ENCODE data around the gene DDX31. TPM values are rescaled to one million over a fixed set of nuclear protein-coding genes. Genes with fewer than 3 reads are reported as not detected.

DDX31 gene
- total RNA-seq, 1 experiment from 2014 or later = 25.8 TPM

DNA sequence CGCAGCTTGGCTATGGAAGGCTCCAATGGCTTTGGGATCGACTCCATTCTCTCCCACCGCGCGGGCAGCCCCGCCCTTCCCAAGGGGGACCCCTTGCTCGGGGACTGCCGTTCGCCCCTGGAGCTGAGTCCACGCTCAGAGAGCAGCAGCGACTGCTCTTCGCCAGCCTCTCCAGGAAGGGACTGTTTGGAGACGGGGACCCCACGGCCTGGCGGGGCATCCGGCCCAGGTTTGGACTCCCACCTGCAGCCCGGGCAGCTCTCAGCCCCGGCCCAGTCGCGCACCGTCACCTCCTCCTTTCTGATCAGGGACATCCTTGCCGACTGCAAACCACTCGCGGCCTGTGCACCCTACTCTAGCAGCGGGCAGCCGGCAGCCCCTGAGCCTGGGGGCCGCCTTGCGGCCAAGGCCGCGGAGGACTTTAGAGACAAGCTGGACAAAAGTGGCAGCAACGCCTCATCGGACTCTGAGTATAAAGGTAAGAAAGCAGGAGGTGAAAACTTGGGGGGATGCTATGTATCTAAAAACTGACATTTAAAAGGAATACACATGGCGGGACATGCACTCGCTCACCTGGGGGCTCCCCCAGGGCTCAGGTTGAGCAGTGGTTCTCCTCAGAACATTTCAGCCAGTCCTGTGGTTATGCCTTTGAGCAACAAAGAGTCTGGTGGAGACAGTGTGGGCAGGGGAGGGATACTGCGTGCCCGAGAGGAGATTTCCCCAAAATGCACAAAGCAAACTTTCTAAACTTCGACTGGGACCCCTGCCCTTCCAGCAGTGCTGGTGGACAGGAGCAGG is 86.8 kb downstream of the DDX31 start:
- H3K9me2 ChIP-seq (ENCODE audit: insufficient read depth) = no peaks in the 10 kb centered on the region
- ATAC-seq = no peak
- H4K20me1 ChIP-seq (ENCODE audit: insufficient read depth) = no peaks in the 10 kb centered on the region
- no peak overlapping the region for H3K9ac ChIP-seq (ENCODE audit: low read length)
- DNase-seq (ENCODE audit: low read depth, low spot score) = no peak
- TF ChIP-seq YY1 (IDR thresholded peaks at IDR 0.05; ENCODE audit: extremely low read depth, insufficient replicate concordance, low read depth, low read length) = no peak
- no peak for TF ChIP-seq EGR1 (IDR thresholded peaks at IDR 0.05; ENCODE audit: low read depth)
- TF ChIP-seq, protein P1, sequence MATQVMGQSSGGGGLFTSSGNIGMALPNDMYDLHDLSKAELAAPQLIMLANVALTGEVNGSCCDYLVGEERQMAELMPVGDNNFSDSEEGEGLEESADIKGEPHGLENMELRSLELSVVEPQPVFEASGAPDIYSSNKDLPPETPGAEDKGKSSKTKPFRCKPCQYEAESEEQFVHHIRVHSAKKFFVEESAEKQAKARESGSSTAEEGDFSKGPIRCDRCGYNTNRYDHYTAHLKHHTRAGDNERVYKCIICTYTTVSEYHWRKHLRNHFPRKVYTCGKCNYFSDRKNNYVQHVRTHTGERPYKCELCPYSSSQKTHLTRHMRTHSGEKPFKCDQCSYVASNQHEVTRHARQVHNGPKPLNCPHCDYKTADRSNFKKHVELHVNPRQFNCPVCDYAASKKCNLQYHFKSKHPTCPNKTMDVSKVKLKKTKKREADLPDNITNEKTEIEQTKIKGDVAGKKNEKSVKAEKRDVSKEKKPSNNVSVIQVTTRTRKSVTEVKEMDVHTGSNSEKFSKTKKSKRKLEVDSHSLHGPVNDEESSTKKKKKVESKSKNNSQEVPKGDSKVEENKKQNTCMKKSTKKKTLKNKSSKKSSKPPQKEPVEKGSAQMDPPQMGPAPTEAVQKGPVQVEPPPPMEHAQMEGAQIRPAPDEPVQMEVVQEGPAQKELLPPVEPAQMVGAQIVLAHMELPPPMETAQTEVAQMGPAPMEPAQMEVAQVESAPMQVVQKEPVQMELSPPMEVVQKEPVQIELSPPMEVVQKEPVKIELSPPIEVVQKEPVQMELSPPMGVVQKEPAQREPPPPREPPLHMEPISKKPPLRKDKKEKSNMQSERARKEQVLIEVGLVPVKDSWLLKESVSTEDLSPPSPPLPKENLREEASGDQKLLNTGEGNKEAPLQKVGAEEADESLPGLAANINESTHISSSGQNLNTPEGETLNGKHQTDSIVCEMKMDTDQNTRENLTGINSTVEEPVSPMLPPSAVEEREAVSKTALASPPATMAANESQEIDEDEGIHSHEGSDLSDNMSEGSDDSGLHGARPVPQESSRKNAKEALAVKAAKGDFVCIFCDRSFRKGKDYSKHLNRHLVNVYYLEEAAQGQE (IDR thresholded peaks at IDR 0.05; ENCODE audit: low read depth) = no peak
- no peak overlapping the region for H3K4me3 ChIP-seq (replicated peaks in 1 of 2; ENCODE audit: low read depth in 1 of 2, low read length in 2 of 2)
- H3K4me1 ChIP-seq (ENCODE audit: control insufficient read depth in 1 of 2, insufficient read depth in 2 of 2, low read length in 2 of 2) = peaks cover 0 to 9% of the 10 kb centered on the region in 2 experiments; a peak in 2 of 4 replicates
- no peak overlapping the region for H2AFZ ChIP-seq (ENCODE audit: low read depth, low read length, poor library complexity, severe bottlenecking)
- no peaks in the 10 kb centered on the region for H3K79me2 ChIP-seq (ENCODE audit: insufficient read depth, low read length)
- no peak overlapping the region for H3K27ac ChIP-seq (ENCODE audit: low read depth, low read length)
- peaks cover 4% of the 10 kb centered on the region for H3K27me3 ChIP-seq (ENCODE audit: insufficient read depth, low read length)
- ChIA-PET RAD21 (ENCODE audit: low non-redundant PET in 1 of 2, low total read pairs in 2 of 2, uncharacterized antibody in 2 of 2, unreplicated experiment in 2 of 2) (no interaction called here), CTCF (no interaction called here), POLR2A (no interaction called here)
- no peaks in the 10 kb centered on the region for H3K9me3 ChIP-seq (ENCODE audit: control insufficient read depth in 1 of 2, insufficient read depth in 1 of 2, low read depth in 1 of 2, low read length in 2 of 2)
- no TSS peak for BruUV-seq (replicated peaks)
- H3K36me3 ChIP-seq (ENCODE audit: control insufficient read depth in 1 of 2, insufficient read depth in 2 of 2, low read length in 2 of 2) = no peaks in the 10 kb centered on the region
- H3K4me2 ChIP-seq (ENCODE audit: low read length) = no peak overlapping the region
- intact Hi-C loops (cut with micrococcal nuclease) = no loop called here

DNA sequence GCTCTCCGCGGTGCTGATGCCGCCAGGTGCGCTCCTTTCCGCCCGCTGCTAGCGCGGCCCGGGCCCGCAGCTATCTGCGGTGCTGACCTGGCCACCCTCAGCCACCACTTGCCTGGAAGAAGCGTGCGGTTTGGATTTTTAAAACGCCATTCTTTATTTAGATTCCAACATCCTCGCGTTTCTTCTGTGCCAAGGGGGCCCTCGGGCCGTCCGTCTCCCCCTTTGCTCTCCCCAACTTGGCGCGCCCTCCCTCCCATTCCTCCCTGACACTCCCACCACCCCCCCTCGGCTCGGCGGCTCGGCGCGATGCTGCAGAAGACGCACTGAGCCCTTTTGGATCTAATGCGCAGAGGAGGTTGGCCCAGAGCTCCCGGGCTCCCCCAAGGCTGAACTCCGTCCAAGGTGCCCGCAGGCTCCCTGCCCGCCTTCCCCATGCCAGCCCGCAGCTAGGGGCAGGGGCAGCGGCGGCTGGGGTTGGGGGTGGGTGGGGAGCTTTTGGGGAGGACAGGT is 87.5 kb downstream of the DDX31 start, which contains the start of gene BARHL1:
Gene BARHL1 (plus strand): TSS at position 331 of the 510 bp plus-strand sequence. CDS start 192 bp downstream, outside the sequence.
- Histone ChIP-seq H2AFZ (ENCODE audit: low read depth, low read length, poor library complexity, severe bottlenecking) (no peak within 1 kb of the TSS), H3K79me2 (ENCODE audit: insufficient read depth, low read length) (no peaks in the 10 kb centered on the region), H4K20me1 (ENCODE audit: insufficient read depth) (no peaks in the 10 kb centered on the region), H3K9me2 (ENCODE audit: insufficient read depth) (no peaks in the 10 kb centered on the region), H3K4me2 (ENCODE audit: low read length) (no peak within 1 kb of the TSS), H3K27ac (ENCODE audit: low read depth, low read length) (no peak within 1 kb of the TSS), H3K4me3 (replicated peaks in 1 of 2; ENCODE audit: low read depth in 1 of 2, low read length in 2 of 2) (no peak within 1 kb of the TSS), H3K36me3 (ENCODE audit: control insufficient read depth in 1 of 2, insufficient read depth in 2 of 2, low read length in 2 of 2) (no peaks in the 10 kb centered on the region), H3K9me3 (ENCODE audit: control insufficient read depth in 1 of 2, insufficient read depth in 1 of 2, low read depth in 1 of 2, low read length in 2 of 2) (no peaks in the 10 kb centered on the region), H3K9ac (ENCODE audit: low read length) (no peak within 1 kb of the TSS), H3K27me3 (ENCODE audit: insufficient read depth, low read length) (peaks cover 10% of the 10 kb centered on the region), H3K4me1 (ENCODE audit: control insufficient read depth in 1 of 2, insufficient read depth in 2 of 2, low read length in 2 of 2) (peaks cover 0 to 9% of the 10 kb centered on the region in 2 experiments; a peak in 2 of 4 replicates)
- ChIA-PET RAD21 (ENCODE audit: low non-redundant PET in 1 of 2, low total read pairs in 2 of 2, uncharacterized antibody in 2 of 2, unreplicated experiment in 2 of 2) (no interaction called here), POLR2A (no interaction called here), CTCF (no interaction called here)
- no TSS peak for BruUV-seq (replicated peaks)
- intact Hi-C loops (cut with micrococcal nuclease) = no loop called here
- ATAC-seq (no peak), DNase-seq (ENCODE audit: low read depth, low spot score) (no peak)
- TF ChIP-seq, protein P2, sequence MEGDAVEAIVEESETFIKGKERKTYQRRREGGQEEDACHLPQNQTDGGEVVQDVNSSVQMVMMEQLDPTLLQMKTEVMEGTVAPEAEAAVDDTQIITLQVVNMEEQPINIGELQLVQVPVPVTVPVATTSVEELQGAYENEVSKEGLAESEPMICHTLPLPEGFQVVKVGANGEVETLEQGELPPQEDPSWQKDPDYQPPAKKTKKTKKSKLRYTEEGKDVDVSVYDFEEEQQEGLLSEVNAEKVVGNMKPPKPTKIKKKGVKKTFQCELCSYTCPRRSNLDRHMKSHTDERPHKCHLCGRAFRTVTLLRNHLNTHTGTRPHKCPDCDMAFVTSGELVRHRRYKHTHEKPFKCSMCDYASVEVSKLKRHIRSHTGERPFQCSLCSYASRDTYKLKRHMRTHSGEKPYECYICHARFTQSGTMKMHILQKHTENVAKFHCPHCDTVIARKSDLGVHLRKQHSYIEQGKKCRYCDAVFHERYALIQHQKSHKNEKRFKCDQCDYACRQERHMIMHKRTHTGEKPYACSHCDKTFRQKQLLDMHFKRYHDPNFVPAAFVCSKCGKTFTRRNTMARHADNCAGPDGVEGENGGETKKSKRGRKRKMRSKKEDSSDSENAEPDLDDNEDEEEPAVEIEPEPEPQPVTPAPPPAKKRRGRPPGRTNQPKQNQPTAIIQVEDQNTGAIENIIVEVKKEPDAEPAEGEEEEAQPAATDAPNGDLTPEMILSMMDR (IDR thresholded peaks at IDR 0.05 in 2 of 3, conservative IDR thresholded peaks at IDR 0.05 in 1 of 3; ENCODE audit: borderline replicate concordance in 1 of 3, insufficient read depth in 1 of 3, low read depth in 2 of 3, low read length in 2 of 3) = no peak
- no peak for TF ChIP-seq JUND (IDR thresholded peaks at IDR 0.05)
- TF ChIP-seq FOSL1 (IDR thresholded peaks at IDR 0.05; ENCODE audit: low read depth) = no peak
- TF ChIP-seq YY1 (IDR thresholded peaks at IDR 0.05; ENCODE audit: extremely low read depth, insufficient replicate concordance, low read depth, low read length) = no peak
- no peak for TF ChIP-seq POLR2AphosphoS5 (IDR thresholded peaks at IDR 0.05; ENCODE audit: low read depth, low read length)
- TF ChIP-seq, protein P3, sequence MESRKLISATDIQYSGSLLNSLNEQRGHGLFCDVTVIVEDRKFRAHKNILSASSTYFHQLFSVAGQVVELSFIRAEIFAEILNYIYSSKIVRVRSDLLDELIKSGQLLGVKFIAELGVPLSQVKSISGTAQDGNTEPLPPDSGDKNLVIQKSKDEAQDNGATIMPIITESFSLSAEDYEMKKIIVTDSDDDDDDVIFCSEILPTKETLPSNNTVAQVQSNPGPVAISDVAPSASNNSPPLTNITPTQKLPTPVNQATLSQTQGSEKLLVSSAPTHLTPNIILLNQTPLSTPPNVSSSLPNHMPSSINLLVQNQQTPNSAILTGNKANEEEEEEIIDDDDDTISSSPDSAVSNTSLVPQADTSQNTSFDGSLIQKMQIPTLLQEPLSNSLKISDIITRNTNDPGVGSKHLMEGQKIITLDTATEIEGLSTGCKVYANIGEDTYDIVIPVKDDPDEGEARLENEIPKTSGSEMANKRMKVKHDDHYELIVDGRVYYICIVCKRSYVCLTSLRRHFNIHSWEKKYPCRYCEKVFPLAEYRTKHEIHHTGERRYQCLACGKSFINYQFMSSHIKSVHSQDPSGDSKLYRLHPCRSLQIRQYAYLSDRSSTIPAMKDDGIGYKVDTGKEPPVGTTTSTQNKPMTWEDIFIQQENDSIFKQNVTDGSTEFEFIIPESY (IDR thresholded peaks at IDR 0.05; ENCODE audit: extremely low read depth, insufficient replicate concordance, low read length) = no peak
- no peak for TF ChIP-seq ZNF274 (IDR thresholded peaks at IDR 0.05; ENCODE audit: low read depth, low read length)
- TF ChIP-seq SIN3A (IDR thresholded peaks at IDR 0.05; ENCODE audit: low read depth) = no peak
